Adrenal gland (tissue), 12 donors: ENCODE results near the gene APBA2. TPM values are rescaled to one million over a fixed set of nuclear protein-coding genes. Genes with fewer than 3 reads are reported as not detected.

ENCODE experiments used
- DNase-seq, 7 donors: peaks; one replicate each; pipeline ENCODE4 v3.0.0-alpha.2; 2019 to 2020
- H3K27ac ChIP-seq, 5 donors: fragments of 200-600 bp; sonication (generic) in 4 of 5; 1 replicate in 3 of 5; 2 replicates in 2 of 5; pipeline versions ENCODE4 v1.5.1 to v1.8.0; 2016 to 2020; ENCODE audit warnings: mild to moderate bottlenecking in 1 of 5
- H3K27me3 ChIP-seq: fragments of 200-600 bp; 2 replicates; pipeline ENCODE4 v1.8.0; 2021
- H3K36me3 ChIP-seq, 2 donors: fragments of 200-600 bp; replicated peaks in 1 of 2; 1 replicate in 1 of 2; 2 replicates in 1 of 2; pipeline versions ENCODE4 v1.5.1 to v1.8.0; 2018 to 2022
- H3K4me1 ChIP-seq, 2 donors: fragments of 200-600 bp; replicated peaks in 1 of 2; 1 replicate in 1 of 2; 2 replicates in 1 of 2; pipeline versions ENCODE4 v1.5.1 to v1.8.0; 2018 to 2021
- H3K4me3 ChIP-seq, 4 donors: fragments of 200-600 bp; sonication (generic) in 3 of 4; one replicate each; pipeline ENCODE4 v1.5.1; 2016 to 2018
- H3K9me3 ChIP-seq, 3 donors: fragments of 200-600 bp; sonication (generic) in 1 of 3; replicated peaks in 1 of 3; 1 replicate in 2 of 3; 2 replicates in 1 of 3; pipeline versions ENCODE4 v1.5.1 to v1.8.0; 2016 to 2021
- CTCF ChIP-seq, 6 experiments: fragments of 450-650 bp in 4 of 6; fragments of 200-600 bp in 2 of 6; sonication (generic) in 1 of 6; IDR thresholded peaks; 1 replicate in 5 of 6; 2 replicates in 1 of 6; pipeline versions ENCODE4 v1.5.1 to v1.8.0; 2016 to 2021; ENCODE audit warnings: antibody characterized with exemption in 6 of 6, mild to moderate bottlenecking in 2 of 6, moderate library complexity in 1 of 6
- POLR2A ChIP-seq, 2 donors: fragments of 450-650 bp; IDR thresholded peaks; one replicate each; pipeline ENCODE4 v1.6.1; 2017; ENCODE audit warnings: antibody characterized with exemption in 2 of 2, mild to moderate bottlenecking in 2 of 2, moderate library complexity in 1 of 2
- WGBS, 4 donors: extraction: QIAGEN DNeasy Blood & Tissue Kit in 2 of 4; methylation state at CpG; one replicate each; pipeline versions ENCODE4 v1.1.5 to v1.1.7; 2013 to 2017; 5-methylcytosine and 5-hydroxymethylcytosine counted together
- intact Hi-C, 2 donors: fragments of 100-400 bp; cut with DNase I; formaldehyde crosslinking; loops; one replicate each; pipeline versions ENCODE4 v1.14.1 to v1.15.0; 2022 to 2023
- polyA plus RNA-seq, 3 donors: library from polyadenylated mRNA; stranded (reverse); fragments of 200-250 nt in 2 of 3; fragments of 350-450 nt in 1 of 3; fragmentation: Illumina TruSeq in 1 of 3; extraction: RNeasy Lipid Tissue Mini Kit (QIAGEN cat#74804) in 1 of 3; gene quantifications; one replicate each; pipeline ENCODE4 v1.2.3, GENCODE V29; 2013 to 2014
- total RNA-seq, 9 donors: library from RNA; depleted of rRNA in 4 of 9; stranded (reverse); fragments of >200 nt in 4 of 9; fragments of 120-200 nt in 1 of 9; fragmentation: NEBNext Ultra II Directional in 1 of 9; extraction: Animal tissue kit (Norgen Biotek cat#: 25700) in 1 of 9; gene quantifications; one replicate each; pipeline versions ENCODE4 v1.1.0 to v1.2.4, GENCODE V29; 2013 to 2023
- donor health status: healthy with polysubstance abuse.
- donor health status: Bipolar disorder and iron deficiency.
- donor health status: DM: yes; HTN: yes; CAD: no.
- donor health status: DM: no; HTN: no; CAD: no.
- donor health status: DM: no; HTN: no; CAD: no.
- donor health status: DM: yes; HTN: yes; CAD: no.

Gene APBA2
- total and polyA plus RNA-seq, 12 donors = 2.1 to 13.2 (median 4.7) TPM

DNA sequence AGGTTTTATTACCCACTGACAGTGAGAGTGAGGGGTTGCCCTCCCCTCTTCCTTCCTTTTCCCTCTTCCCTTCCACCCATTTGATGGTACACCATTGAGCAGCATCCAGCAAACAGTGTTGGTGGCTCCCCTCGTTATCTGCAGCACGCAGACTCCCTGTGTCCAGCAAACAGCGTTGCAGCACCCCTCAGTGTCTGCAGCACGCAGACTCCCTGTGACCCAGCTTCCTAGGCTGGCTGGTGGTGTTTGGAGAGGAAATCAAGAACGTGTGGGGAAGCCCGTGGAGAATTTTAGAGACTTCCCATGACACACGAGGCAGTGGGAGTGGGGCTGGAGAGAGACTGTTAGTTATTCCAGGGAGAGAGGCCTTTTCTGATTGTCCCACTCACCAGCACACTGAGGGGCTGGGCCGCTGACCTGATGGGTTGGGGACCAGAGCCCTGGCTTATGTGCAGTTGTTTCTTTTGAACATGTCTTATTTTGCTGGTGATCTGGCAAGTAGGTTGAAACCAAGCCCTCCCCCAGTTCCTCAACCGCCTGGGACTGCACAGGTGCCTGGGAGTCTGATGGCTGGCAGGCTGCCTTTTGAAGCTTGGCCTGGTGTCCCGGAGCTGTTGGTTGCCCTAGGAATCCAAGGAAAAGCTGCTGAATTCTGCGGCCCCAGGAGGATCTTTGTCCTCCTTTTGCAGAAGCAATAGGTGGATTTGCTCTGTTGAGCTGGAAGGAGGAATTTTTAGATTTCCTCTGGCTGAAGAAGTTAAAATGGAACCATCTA, 19.0 kb downstream of the APBA2 start:
- DNase-seq = no peak
- H3K27me3 ChIP-seq = no peaks in the 10 kb centered on the region
- WGBS, 4 donors = 65 to 75% (median 70%) methylated on average over 10 to 11 of the region's 11 CpGs
- TF ChIP-seq CTCF (IDR thresholded peaks at IDR 0.05) = no peak
- TF ChIP-seq POLR2A (IDR thresholded peaks at IDR 0.05) = no peak
- intact Hi-C loops = loop anchor here in 1 of 2 donors (10.0 kb wide), 1 partner anchor 50 kb away; no protein-coding TSS in a partner anchor
- H3K27ac ChIP-seq = no peak overlapping the region
- H3K36me3 ChIP-seq = no peaks in the 10 kb centered on the region
- H3K4me3 ChIP-seq = no peak overlapping the region
- H3K4me1 ChIP-seq = no peaks in the 10 kb centered on the region
- no peaks in the 10 kb centered on the region for H3K9me3 ChIP-seq

- no peak for DNase-seq
- 90 to 92% (median 91%) methylated on average over 10 to 11 of the region's 11 CpGs for WGBS, 4 donors
Observed at GRCh38 chr15:28907338-28907960, 21.7 kb downstream of the APBA2 start.

DNA sequence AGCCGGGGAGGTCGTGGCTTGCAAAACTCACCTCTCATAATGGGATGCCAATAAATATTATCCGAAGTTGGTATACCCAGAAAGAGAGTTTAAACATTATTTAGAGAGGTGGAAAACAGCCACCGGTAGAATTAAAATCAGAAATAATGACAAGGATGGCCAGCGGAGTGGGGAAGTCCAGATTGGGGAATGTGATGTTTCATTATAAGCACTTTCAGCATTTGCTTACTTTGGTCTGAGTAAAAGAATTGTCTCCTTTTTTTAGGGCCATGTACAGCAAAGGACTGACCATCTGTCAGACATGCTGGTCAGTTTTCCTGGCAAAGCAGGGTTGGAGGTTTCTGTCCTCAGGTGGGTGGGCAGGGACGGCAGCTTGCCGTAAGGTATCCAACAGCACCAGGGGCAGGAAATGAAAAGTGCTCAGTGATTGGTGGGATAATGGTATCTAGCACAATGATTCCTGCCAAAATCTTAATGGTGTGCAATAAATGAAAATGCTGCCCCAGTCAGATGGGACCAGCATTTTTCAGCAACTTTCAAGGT, 24.3 kb downstream of the APBA2 start:
- TF ChIP-seq POLR2A (IDR thresholded peaks at IDR 0.05) (no peak), CTCF (IDR thresholded peaks at IDR 0.05) (no peak)
- no peaks in the 10 kb centered on the region for H3K27me3 ChIP-seq
- WGBS, 4 donors = 86 to 90% (median 87%) methylated on average over 7 of the region's 7 CpGs
- no peak for DNase-seq
- no peaks in the 10 kb centered on the region for H3K4me1 ChIP-seq
- no peaks in the 10 kb centered on the region for H3K9me3 ChIP-seq
- H3K27ac ChIP-seq = no peak overlapping the region
- no peak overlapping the region for H3K4me3 ChIP-seq
- no peaks in the 10 kb centered on the region for H3K36me3 ChIP-seq
- intact Hi-C loops = loop anchor here in 1 of 2 donors (10.0 kb wide), 1 partner anchor 45 kb away; no protein-coding TSS in a partner anchor

More at GRCh38 chr15:28907338-28907960, 21.7 kb downstream of the APBA2 start:
- intact Hi-C loops = loop anchor here in 1 of 2 donors (10.0 kb wide), 1 partner anchor 47 kb away; no protein-coding TSS in a partner anchor
- no peaks in the 10 kb centered on the region for H3K9me3 ChIP-seq
- TF ChIP-seq POLR2A (IDR thresholded peaks at IDR 0.05) (no peak), CTCF (IDR thresholded peaks at IDR 0.05) (no peak)
- no peak overlapping the region for H3K27ac ChIP-seq
- no peaks in the 10 kb centered on the region for H3K36me3 ChIP-seq
- no peaks in the 10 kb centered on the region for H3K27me3 ChIP-seq
- no peak overlapping the region for H3K4me3 ChIP-seq
- no peaks in the 10 kb centered on the region for H3K4me1 ChIP-seq

DNA sequence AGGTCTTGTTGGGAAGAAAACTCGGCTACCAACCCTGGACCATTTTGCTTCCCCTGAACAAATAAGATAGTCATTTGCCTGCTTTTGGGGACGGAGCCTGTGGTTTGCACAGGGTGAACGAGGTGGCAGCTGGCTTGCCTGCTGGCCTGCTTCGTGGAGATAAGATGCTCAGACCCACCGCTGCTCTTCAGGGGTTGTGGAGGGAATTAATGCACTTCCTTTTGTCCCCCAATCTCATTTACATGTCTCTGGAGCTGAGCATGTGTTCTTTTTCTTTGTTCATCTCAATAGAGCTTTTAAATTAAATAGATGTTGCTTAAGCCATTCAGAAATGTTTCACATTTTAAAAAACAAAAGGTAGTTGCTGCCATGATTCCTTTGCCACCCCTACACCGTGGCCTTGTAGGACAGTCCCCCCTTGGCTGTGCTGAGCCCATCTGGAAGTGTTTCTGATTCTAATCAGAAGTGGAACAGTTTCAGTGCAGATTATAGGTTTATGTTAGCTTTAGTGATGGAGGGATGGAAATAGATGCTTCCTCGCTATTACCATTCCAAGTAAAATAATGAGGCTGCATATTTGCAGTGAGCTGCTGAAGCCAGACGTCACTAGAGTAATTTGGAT, 25.6 kb downstream of the APBA2 start:
- Histone ChIP-seq H3K4me1 (no peaks in the 10 kb centered on the region), H3K27me3 (no peaks in the 10 kb centered on the region), H3K36me3 (no peaks in the 10 kb centered on the region), H3K27ac (no peak overlapping the region), H3K4me3 (no peak overlapping the region), H3K9me3 (no peaks in the 10 kb centered on the region)
- no peak for TF ChIP-seq CTCF (IDR thresholded peaks at IDR 0.05)
- intact Hi-C loops = no loop called here
- DNase-seq = no peak
- 58 to 63% (median 61%) methylated on average over 8 of the region's 8 CpGs for WGBS, 4 donors
